Astrocyte (in vitro differentiated cells and primary cell): ENCODE measurements around the gene KCNJ12. TPM values are rescaled to one million over a fixed set of nuclear protein-coding genes. Genes with fewer than 3 reads are reported as not detected.

Experiments used
- DNase-seq: peaks from one replicate; pipeline ENCODE4 v3.0.0-alpha.2; 2010; ENCODE audit warnings: low read depth
- FAIRE-seq: peaks from 2 replicates; lab custom pipeline; 2011; peaks lifted over from hg19 to GRCh38; lab: Jason Lieb, UNC
- H2AFZ ChIP-seq: 2 replicates; pipeline ENCODE4 v1.6.0; 2012; ENCODE audit warnings: low read depth, low read length, inconsistent platforms
- H3K27ac ChIP-seq: 2 replicates; pipeline ENCODE4 v1.5.1; 2011; ENCODE audit warnings: low read depth, low read length, inconsistent platforms
- H3K27me3 ChIP-seq: 2 replicates; pipeline ENCODE4 v1.6.0; 2011; ENCODE audit warnings: low read length, inconsistent platforms; ENCODE audit not compliant: insufficient read depth
- H3K36me3 ChIP-seq: 2 replicates; pipeline ENCODE4 v1.5.1; 2011; ENCODE audit warnings: low read length, inconsistent platforms; ENCODE audit not compliant: insufficient read depth
- H3K4me1 ChIP-seq: 2 replicates; pipeline ENCODE4 v1.5.1; 2011; ENCODE audit warnings: low read length, inconsistent platforms; ENCODE audit not compliant: insufficient read depth
- H3K4me2 ChIP-seq: 2 replicates; pipeline ENCODE4 v1.6.0; 2012; ENCODE audit warnings: low read length, inconsistent platforms
- H3K4me3 ChIP-seq: 2 replicates; pipeline ENCODE4 v1.5.1; 2011; ENCODE audit warnings: low read depth, mild to moderate bottlenecking, low read length, inconsistent platforms; ENCODE audit not compliant: insufficient read depth
- H3K79me2 ChIP-seq: 2 replicates; pipeline ENCODE4 v1.6.0; 2012; ENCODE audit warnings: mild to moderate bottlenecking, low read length, inconsistent platforms; ENCODE audit not compliant: insufficient read depth
- H3K9ac ChIP-seq: 2 replicates; pipeline ENCODE4 v1.6.0; 2012; ENCODE audit warnings: mild to moderate bottlenecking, low read length, inconsistent platforms
- H3K9me3 ChIP-seq: 2 replicates; pipeline ENCODE4 v1.5.1; 2012; ENCODE audit warnings: low read depth, mild to moderate bottlenecking, low read length, inconsistent platforms; ENCODE audit not compliant: insufficient read depth
- H4K20me1 ChIP-seq: 2 replicates; pipeline ENCODE4 v1.6.0; 2012; ENCODE audit warnings: low read length, inconsistent platforms; ENCODE audit not compliant: insufficient read depth
- H3K27ac Mint-ChIP-seq: one replicate; pipeline ENCODE4 v1.8.0; 2021; ENCODE audit warnings: mild to moderate bottlenecking, mixed read lengths; ENCODE audit not compliant: unreplicated experiment
- H3K27me3 Mint-ChIP-seq: one replicate; pipeline ENCODE4 v1.8.0; 2021; ENCODE audit warnings: low read depth, mixed read lengths; ENCODE audit not compliant: unreplicated experiment
- H3K36me3 Mint-ChIP-seq: one replicate; pipeline ENCODE4 v1.8.0; 2021; ENCODE audit warnings: low read depth, mixed read lengths; ENCODE audit not compliant: unreplicated experiment
- H3K4me1 Mint-ChIP-seq: one replicate; pipeline ENCODE4 v1.8.0; 2021; ENCODE audit warnings: low read depth, mixed read lengths; ENCODE audit not compliant: unreplicated experiment
- H3K4me3 Mint-ChIP-seq: one replicate; pipeline ENCODE4 v1.8.0; 2021; ENCODE audit warnings: mild to moderate bottlenecking, moderate library complexity, mixed read lengths; ENCODE audit not compliant: unreplicated experiment
- H3K9me3 Mint-ChIP-seq: one replicate; pipeline ENCODE4 v1.8.0; 2021; ENCODE audit warnings: mild to moderate bottlenecking, mixed read lengths; ENCODE audit not compliant: unreplicated experiment
- EZH2 ChIP-seq: IDR thresholded peaks from 2 replicates; pipeline ENCODE4 v1.6.1; 2012; ENCODE audit warnings: mild to moderate bottlenecking, low read length, inconsistent platforms; ENCODE audit not compliant: insufficient read depth
- total RNA-seq: library from RNA; stranded (reverse); gene quantifications from 2 replicates; pipeline ENCODE4 v1.2.1, GENCODE V29; 2021
- TF ChIP-seq, protein P1 (sequence below): IDR thresholded peaks from 2 replicates; pipeline ENCODE4 v1.5.1; 2011; ENCODE audit warnings: low read depth, mild to moderate bottlenecking, inconsistent platforms, low read length, moderate library complexity; ENCODE audit not compliant: insufficient read depth

Gene KCNJ12
- total RNA-seq, 1 donor from 2014 or later, result 1.2 TPM

DNA sequence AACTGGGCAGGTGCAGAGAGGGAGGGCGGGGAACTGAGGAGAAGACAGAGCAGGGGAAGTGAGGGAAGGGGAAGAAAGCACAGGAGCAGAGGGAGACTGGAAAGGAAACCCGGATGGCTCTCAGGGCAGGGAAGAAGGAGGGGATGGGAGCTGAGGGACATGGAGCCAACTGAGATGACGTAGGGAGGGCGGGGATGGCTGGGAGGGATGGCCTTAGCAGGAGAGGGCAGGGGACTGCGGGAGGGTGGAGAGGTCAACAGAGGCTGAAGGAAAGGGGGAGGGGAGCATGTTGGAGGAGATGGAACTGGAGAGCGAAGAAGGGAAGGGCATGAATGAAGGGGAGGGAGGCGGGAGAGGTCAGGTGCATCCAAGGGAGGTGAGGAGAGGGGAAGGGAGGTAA, 81.9 kb downstream of the KCNJ12 start:
- Histone ChIP-seq H3K36me3 (no peaks in the 10 kb centered on the region), H3K4me2 (no peak overlapping the region), H2AFZ (no peak overlapping the region), H3K27ac (no peak overlapping the region), H3K27me3 (peaks cover 12% of the 10 kb centered on the region), H3K79me2 (no peaks in the 10 kb centered on the region), H4K20me1 (no peaks in the 10 kb centered on the region), H3K9ac (no peak overlapping the region), H3K4me3 (no peak overlapping the region), H3K9me3 (no peaks in the 10 kb centered on the region), H3K4me1 (peaks cover 6% of the 10 kb centered on the region)
- Mint-ChIP-seq H3K9me3 (no peaks in the 10 kb centered on the region), H3K27me3 (peaks cover 50% of the 10 kb centered on the region), H3K36me3 (no peaks in the 10 kb centered on the region), H3K27ac (no peak overlapping the region), H3K4me3 (no peak overlapping the region), H3K4me1 (no peaks in the 10 kb centered on the region)
- TF ChIP-seq, protein P1, sequence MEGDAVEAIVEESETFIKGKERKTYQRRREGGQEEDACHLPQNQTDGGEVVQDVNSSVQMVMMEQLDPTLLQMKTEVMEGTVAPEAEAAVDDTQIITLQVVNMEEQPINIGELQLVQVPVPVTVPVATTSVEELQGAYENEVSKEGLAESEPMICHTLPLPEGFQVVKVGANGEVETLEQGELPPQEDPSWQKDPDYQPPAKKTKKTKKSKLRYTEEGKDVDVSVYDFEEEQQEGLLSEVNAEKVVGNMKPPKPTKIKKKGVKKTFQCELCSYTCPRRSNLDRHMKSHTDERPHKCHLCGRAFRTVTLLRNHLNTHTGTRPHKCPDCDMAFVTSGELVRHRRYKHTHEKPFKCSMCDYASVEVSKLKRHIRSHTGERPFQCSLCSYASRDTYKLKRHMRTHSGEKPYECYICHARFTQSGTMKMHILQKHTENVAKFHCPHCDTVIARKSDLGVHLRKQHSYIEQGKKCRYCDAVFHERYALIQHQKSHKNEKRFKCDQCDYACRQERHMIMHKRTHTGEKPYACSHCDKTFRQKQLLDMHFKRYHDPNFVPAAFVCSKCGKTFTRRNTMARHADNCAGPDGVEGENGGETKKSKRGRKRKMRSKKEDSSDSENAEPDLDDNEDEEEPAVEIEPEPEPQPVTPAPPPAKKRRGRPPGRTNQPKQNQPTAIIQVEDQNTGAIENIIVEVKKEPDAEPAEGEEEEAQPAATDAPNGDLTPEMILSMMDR, result no peak
- TF ChIP-seq EZH2, result no peak
- no peak for FAIRE-seq
- DNase-seq, result no peak

DNA sequence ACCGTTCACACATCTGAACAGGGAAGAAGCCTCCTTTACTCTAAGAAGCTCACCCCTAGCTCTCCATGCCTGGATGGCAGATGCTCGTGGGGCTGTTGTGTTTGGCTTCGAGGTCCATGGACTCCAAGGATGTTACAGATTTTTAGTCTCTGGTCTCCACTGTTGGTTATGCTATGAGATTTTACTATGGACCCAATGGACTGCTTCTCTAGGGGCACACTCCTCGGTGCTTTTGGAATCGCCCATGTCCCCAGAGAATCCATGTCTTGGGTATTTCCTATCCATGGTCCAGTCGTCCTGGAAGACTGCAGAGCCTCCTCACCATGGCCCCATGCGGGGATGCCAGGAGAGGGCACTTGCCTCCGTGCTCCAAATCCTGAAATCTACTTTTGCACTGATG, 83.4 kb downstream of the KCNJ12 start:
- Mint-ChIP-seq H3K4me1 (peaks cover 3% of the 10 kb centered on the region), H3K27me3 (peaks cover 52% of the 10 kb centered on the region)

DNA sequence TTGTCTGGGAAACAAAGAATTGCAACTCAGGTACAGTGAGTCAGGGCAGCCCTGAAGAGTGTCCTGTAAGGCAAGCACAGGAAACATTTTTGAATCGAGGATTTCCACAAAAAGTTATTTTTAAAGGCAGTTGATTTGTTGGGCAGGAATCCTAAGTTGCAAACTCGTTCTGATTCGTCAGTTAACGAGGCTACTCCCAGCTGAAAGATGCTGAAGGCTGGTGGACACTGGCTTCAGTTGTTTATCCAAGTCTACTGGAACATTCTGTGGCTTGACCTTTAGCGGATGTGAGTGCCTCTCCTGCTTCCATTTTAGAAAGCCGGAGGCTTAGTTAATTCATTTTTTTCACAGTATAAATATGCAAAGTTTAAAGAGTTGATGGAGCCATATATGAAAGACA, 84.2 kb downstream of the KCNJ12 start:
- H3K79me2 ChIP-seq, result no peaks in the 10 kb centered on the region
- no peak overlapping the region for H2AFZ ChIP-seq
- H4K20me1 ChIP-seq, result no peaks in the 10 kb centered on the region
- Mint-ChIP-seq H3K4me1 (peaks cover 3% of the 10 kb centered on the region), H3K27me3 (peaks cover 54% of the 10 kb centered on the region), H3K27ac (no peak overlapping the region), H3K4me3 (no peak overlapping the region), H3K9me3 (peaks cover 2% of the 10 kb centered on the region), H3K36me3 (no peaks in the 10 kb centered on the region)
- FAIRE-seq, result no peak
- H3K4me1 ChIP-seq, result peaks cover 10% of the 10 kb centered on the region
- H3K27ac ChIP-seq, result no peak overlapping the region
- peaks cover 14% of the 10 kb centered on the region for H3K27me3 ChIP-seq
- no peak overlapping the region for H3K4me3 ChIP-seq
- no peaks in the 10 kb centered on the region for H3K36me3 ChIP-seq
- no peak overlapping the region for H3K4me2 ChIP-seq
- TF ChIP-seq EZH2, result no peak
- TF ChIP-seq, protein P1, result no peak
- H3K9me3 ChIP-seq, result no peaks in the 10 kb centered on the region
- no peak for DNase-seq
- no peak overlapping the region for H3K9ac ChIP-seq

More for the DNA sequence above, 83.4 kb downstream of the KCNJ12 start:
- FAIRE-seq (no peak), DNase-seq (no peak)
- Histone ChIP-seq H3K36me3 (no peaks in the 10 kb centered on the region), H3K9me3 (no peaks in the 10 kb centered on the region), H3K4me1 (peaks cover 10% of the 10 kb centered on the region), H3K4me2 (no peak overlapping the region), H4K20me1 (no peaks in the 10 kb centered on the region), H3K79me2 (no peaks in the 10 kb centered on the region), H2AFZ (no peak overlapping the region), H3K9ac (no peak overlapping the region), H3K27ac (no peak overlapping the region), H3K27me3 (peaks cover 16% of the 10 kb centered on the region), H3K4me3 (no peak overlapping the region)
- Mint-ChIP-seq H3K9me3 (peaks cover 2% of the 10 kb centered on the region), H3K36me3 (no peaks in the 10 kb centered on the region), H3K4me3 (no peak overlapping the region), H3K27ac (no peak overlapping the region)
- TF ChIP-seq, protein P1, result no peak
- TF ChIP-seq EZH2, result no peak
